ENCODE measurements around the gene UBTD2. TPM values are rescaled to one million over a fixed set of nuclear protein-coding genes. Genes with fewer than 3 reads are reported as not detected.

The UBTD2 gene
- total RNA-seq, 2 experiments from 2014 or later = 7.9 to 8.3 TPM

GRCh38 chr5:172282272-172283019 is 1.1 kb downstream of the UBTD2 start:
- Mint-ChIP-seq H3K27ac (peak overlapping the region; percentile 81), H3K27me3 (no peaks in the 10 kb centered on the region), H3K4me1 (ENCODE audit: low read depth) (peaks cover 27% of the 10 kb centered on the region), H3K4me3 (peak overlapping the region; percentile 84), H3K36me3 (ENCODE audit: low read depth) (peaks cover 12% of the 10 kb centered on the region), H3K9me3 (no peaks in the 10 kb centered on the region)
- no peak for TF ChIP-seq CTCF (IDR thresholded peaks at IDR 0.05)
- intact Hi-C loops (cut with micrococcal nuclease) = loop anchor here (5.0 kb wide), 2 partner anchors 95 to 170 kb away; partner anchors contain the start of gene STK10
- ATAC-seq (no peak), DNase-seq (no peak)
- ChIA-PET CTCF (interaction anchor here (0.7 to 2.9 kb wide), 29 partner anchors 8 to 374 kb away, joined by 3 to 32 read pairs (median 4); partner anchors contain the start of genes EFCAB9, FBXW11 and STK10), POLR2A (interaction anchor here (0.7 to 1.5 kb wide), 10 partner anchors 10 to 173 kb away, joined by 3 to 7 read pairs (median 3); partner anchors contain the start of gene STK10)

- H3K36me3 Mint-ChIP-seq (ENCODE audit: low read depth) = peaks cover 18% of the 10 kb centered on the region
- H3K27me3 Mint-ChIP-seq = no peaks in the 10 kb centered on the region
- CTCF ChIA-PET = interaction anchor here (0.9 to 2.9 kb wide), 4 partner anchors 12 to 175 kb away, joined by 4 to 32 read pairs (median 6); partner anchors contain the start of gene STK10
- no peak overlapping the region for H3K27ac Mint-ChIP-seq
- TF ChIP-seq CTCF (IDR thresholded peaks at IDR 0.05) = no peak
- intact Hi-C loops (cut with micrococcal nuclease) = loop anchor here (5.0 kb wide), 2 partner anchors 94 to 169 kb away; partner anchors contain the start of gene STK10
- peak overlapping the region; percentile 84 for H3K4me3 Mint-ChIP-seq
- DNase-seq (no peak), ATAC-seq (no peak)
- H3K9me3 Mint-ChIP-seq = no peaks in the 10 kb centered on the region
- POLR2A ChIA-PET = no interaction called here
- peaks cover 33% of the 10 kb centered on the region for H3K4me1 Mint-ChIP-seq (ENCODE audit: low read depth)
These were observed 2.2 kb downstream of the UBTD2 start for GRCh38 chr5:172281346-172281745.

- DNase-seq (no peak), ATAC-seq (no peak)
- ChIA-PET POLR2A (no interaction called here), CTCF (interaction anchor here (0.6 to 2.2 kb wide), 4 partner anchors 13 to 261 kb away, joined by 3 to 11 read pairs (median 4); partner anchors contain the start of gene STK10)
- intact Hi-C loops (cut with micrococcal nuclease) = loop anchor here (5.0 kb wide), 2 partner anchors 94 to 169 kb away; partner anchors contain the start of gene STK10
- Mint-ChIP-seq H3K27ac (no peak overlapping the region), H3K4me1 (ENCODE audit: low read depth) (peaks cover 37% of the 10 kb centered on the region), H3K4me3 (no peak overlapping the region), H3K36me3 (ENCODE audit: low read depth) (peaks cover 20% of the 10 kb centered on the region), H3K9me3 (no peaks in the 10 kb centered on the region), H3K27me3 (no peaks in the 10 kb centered on the region)
- TF ChIP-seq CTCF (IDR thresholded peaks at IDR 0.05) = no peak
These were observed 2.6 kb downstream of the UBTD2 start for GRCh38 chr5:172280929-172281328.

DNA sequence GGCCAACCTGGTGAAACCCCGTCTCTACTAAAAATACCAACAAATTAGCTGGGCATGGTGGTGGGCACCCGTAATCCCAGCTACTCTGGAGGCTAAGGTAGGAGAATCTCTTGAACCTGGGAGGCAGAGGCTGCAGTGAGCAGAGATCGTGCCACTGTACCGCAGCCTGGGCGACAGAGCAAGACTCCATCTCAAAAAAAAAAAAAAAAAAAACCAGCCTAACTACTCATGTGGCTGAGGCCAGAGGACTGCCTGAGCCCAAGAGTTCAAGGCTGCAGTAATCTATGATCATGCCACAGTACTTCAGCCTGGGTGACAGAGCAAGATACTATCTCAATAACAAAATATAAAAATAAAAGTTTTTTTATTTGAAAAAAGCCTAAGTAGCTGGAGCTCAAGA is 3.2 kb downstream of the UBTD2 start:
- Mint-ChIP-seq H3K9me3 (no peaks in the 10 kb centered on the region), H3K27me3 (no peaks in the 10 kb centered on the region), H3K36me3 (ENCODE audit: low read depth) (peaks cover 20% of the 10 kb centered on the region), H3K27ac (no peak overlapping the region), H3K4me1 (ENCODE audit: low read depth) (peaks cover 43% of the 10 kb centered on the region), H3K4me3 (no peak overlapping the region)
- ChIA-PET CTCF (interaction anchor here (0.6 to 2.2 kb wide), 5 partner anchors 13 to 261 kb away, joined by 3 to 11 read pairs (median 4); partner anchors contain the start of gene STK10), POLR2A (no interaction called here)
- no peak for TF ChIP-seq CTCF (IDR thresholded peaks at IDR 0.05)
- intact Hi-C loops (cut with micrococcal nuclease) = loop anchor here (5.0 kb wide), 2 partner anchors 93 to 168 kb away; partner anchors contain the start of gene STK10
- no peak for DNase-seq
- ATAC-seq = no peak

DNA sequence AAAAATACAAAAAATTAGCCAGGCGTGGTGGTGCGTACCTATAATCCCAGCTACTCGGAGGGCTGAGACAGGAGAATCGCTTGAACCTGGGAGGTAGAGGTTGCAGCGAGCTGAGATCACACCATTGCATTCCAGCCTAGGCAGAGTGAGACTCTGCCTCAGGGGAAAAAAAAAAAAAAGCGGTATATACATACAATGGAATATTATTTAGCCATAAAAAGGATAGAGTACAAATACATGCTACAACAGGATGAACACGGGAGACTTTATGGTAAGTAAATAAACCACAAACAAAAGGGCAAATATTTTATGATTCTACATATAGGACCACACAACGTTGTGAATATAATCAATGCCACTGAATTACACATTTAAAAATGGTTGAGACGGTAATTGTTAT is 5.2 kb downstream of the UBTD2 start:
- intact Hi-C loops (cut with micrococcal nuclease) = no loop called here
- ChIA-PET POLR2A (interaction anchor here (0.7 to 1.1 kb wide), 2 partner anchors 103 to 271 kb away, joined by 3 read pairs; no protein-coding TSS in a partner anchor), CTCF (no interaction called here)
- DNase-seq (no peak), ATAC-seq (no peak)
- Mint-ChIP-seq H3K9me3 (peaks cover 2% of the 10 kb centered on the region), H3K4me1 (ENCODE audit: low read depth) (peaks cover 52% of the 10 kb centered on the region), H3K4me3 (no peak overlapping the region), H3K27ac (no peak overlapping the region), H3K36me3 (ENCODE audit: low read depth) (peaks cover 32% of the 10 kb centered on the region), H3K27me3 (no peaks in the 10 kb centered on the region)
- no peak for TF ChIP-seq CTCF (IDR thresholded peaks at IDR 0.05)
